ENCODE results near the gene S100A10. TPM values are rescaled to one million over a fixed set of nuclear protein-coding genes. Genes with fewer than 3 reads are reported as not detected.

The S100A10 gene
- total and polyA plus RNA-seq, 2 of the 4 experiments (the other 2 are of a cell fraction), result 86.0 to 277 TPM

DNA sequence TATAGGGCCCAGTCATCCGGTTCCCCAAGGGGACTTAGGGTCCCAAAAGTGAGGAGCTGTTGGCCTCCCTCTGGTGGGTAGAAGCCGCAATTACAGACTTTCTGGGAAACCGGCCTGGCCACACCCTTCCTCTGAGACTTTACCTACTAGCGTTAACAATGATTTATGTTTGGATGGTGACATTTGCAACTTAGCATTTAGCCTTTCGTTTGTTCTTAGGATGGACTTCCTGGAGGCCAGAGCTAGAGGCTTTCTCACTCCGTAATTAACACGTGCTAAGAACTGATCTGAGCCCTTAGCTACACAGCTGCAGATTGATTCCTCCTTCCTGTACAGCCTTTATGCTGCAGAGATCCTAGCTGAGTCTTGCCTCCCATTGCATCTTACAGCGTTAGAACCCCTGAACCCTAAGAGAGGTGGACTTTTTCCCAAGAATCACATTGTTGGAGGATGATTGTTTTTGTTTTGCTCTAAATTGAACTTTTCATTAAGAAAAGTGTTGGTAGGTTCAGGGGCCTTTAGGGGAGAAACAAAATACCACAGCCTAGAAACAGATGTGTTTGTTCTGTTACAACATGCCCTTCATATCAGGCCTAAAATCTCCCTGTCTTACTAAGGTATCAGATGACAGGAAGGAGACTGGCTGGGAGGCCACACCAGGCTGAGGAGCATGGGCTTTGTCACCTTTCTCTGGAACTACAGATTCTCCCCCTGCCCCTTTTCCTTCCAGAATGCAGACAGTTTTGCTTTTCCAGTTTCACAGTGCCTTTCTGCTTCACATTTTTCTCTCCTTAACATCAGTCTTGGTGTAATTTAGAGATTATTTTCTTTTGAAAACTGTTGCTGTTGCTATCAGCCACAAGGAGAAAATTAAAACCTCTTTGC lies 41.2 kb upstream of the S100A10 start:
- Histone ChIP-seq H3K9me3 (ENCODE audit: control insufficient read depth, insufficient read depth, low read length) (no peaks in the 10 kb centered on the region), H3K14ac (replicated peaks; ENCODE audit: low read depth, low read length) (peak overlapping the region; percentile 99), H2AFZ (replicated peaks; ENCODE audit: low read length, poor library complexity) (no peak overlapping the region), H3K79me1 (ENCODE audit: low read depth in 1 of 2, low read length in 2 of 2) (peaks cover 20 to 33% of the 10 kb centered on the region in 2 experiments), H4K8ac (ENCODE audit: low read depth in 2 of 2, low read length in 2 of 2) (peak overlapping the region; percentile 79 to 95), H3K4me1 (ENCODE audit: control insufficient read depth, insufficient read depth, low read length) (peaks cover 7% of the 10 kb centered on the region), H3K56ac (ENCODE audit: extremely low read depth, insufficient read depth, low read length) (peak overlapping the region; percentile 99), H4K91ac (ENCODE audit: insufficient read depth, low read depth, low read length) (peak overlapping the region; percentile 95), H2BK120ac (ENCODE audit: low read depth, low read length) (peak overlapping the region; percentile 15; the same call in 1 of the 2 replicates), H4K20me1 (ENCODE audit: insufficient read depth, low read length) (peaks cover 27% of the 10 kb centered on the region), H2AK9ac (replicated peaks; ENCODE audit: low read depth, low read length, poor library complexity) (peak overlapping the region; percentile 82), H2BK5ac (ENCODE audit: low read depth, low read length, poor library complexity, severe bottlenecking) (peak overlapping the region; percentile 90), H3K9ac (ENCODE audit: low read depth, low read length) (peak overlapping the region; percentile 98), H3K27ac (ENCODE audit: insufficient read depth, low read length) (peak overlapping the region; percentile 97), H3K23ac (ENCODE audit: low read depth, low read length) (peak overlapping the region; percentile 89), H2AK5ac (ENCODE audit: low read depth, low read length) (peak overlapping the region; percentile 45; the same call in 1 of the 2 replicates), H3K36me3 (ENCODE audit: control insufficient read depth, insufficient read depth, low read length) (peaks cover 25% of the 10 kb centered on the region), H3K4ac (ENCODE audit: low read depth, low read length) (peak overlapping the region; percentile 82), H4K5ac (ENCODE audit: low read depth, low read length) (peak overlapping the region; percentile 85), H3K4me3 (ENCODE audit: insufficient read depth, low read depth, low read length) (peak overlapping the region; percentile 77), H2BK20ac (ENCODE audit: low read depth, low read length) (no peak overlapping the region), H3K27me3 (ENCODE audit: control insufficient read depth, insufficient read depth, low read length) (peaks cover 3% of the 10 kb centered on the region), H3K4me2 (ENCODE audit: low read depth, low read length) (peak overlapping the region; percentile 96), H2BK15ac (ENCODE audit: low read depth, low read length) (peak overlapping the region; percentile 32; the same call in 1 of the 3 replicates), H3K18ac (ENCODE audit: low read depth, low read length) (peak overlapping the region; percentile 73), H3K9me1 (ENCODE audit: insufficient read depth, low read length) (peaks cover 3% of the 10 kb centered on the region; the same call in 1 of the 2 replicates)
- ChIA-PET POLR2A (ENCODE audit: unreplicated experiment) (interaction anchor here (0.6 to 1.5 kb wide), 2 partner anchors 13 to 1831 kb away, joined by 3 read pairs; no protein-coding TSS in a partner anchor), CTCF (interaction anchor here (1.0 to 1.4 kb wide), 3 partner anchors 11 to 18 kb away, joined by 3 to 5 read pairs (median 4); no protein-coding TSS in a partner anchor)
- DNase-seq, result peak; percentile 59
- 44% methylated on average over 3 of the region's 8 CpGs; no CpG with 5 or more reads in 1 of the 2 experiments for WGBS, 2 experiments (ENCODE audit: extremely low coverage in 2 of 2, insufficient read length in 1 of 2)
- no peak for TF ChIP-seq USF2 (IDR thresholded peaks at IDR 0.05; ENCODE audit: low read depth, low read length)
- TF ChIP-seq SMC3 (IDR thresholded peaks at IDR 0.05; ENCODE audit: low read depth, low read length), result peak; percentile 40; the same call in 1 of the 2 replicates
- TF ChIP-seq RCOR1 (IDR thresholded peaks at IDR 0.05; ENCODE audit: insufficient replicate concordance, low read length), result no peak
- TF ChIP-seq RAD21 (IDR thresholded peaks at IDR 0.05; ENCODE audit: low read length), result peak; percentile 38; the same call in 1 of the 2 replicates
- peak; percentile 60 for TF ChIP-seq CTCF (conservative IDR thresholded peaks at IDR 0.05; ENCODE audit: low read depth, low read length)
- in situ Hi-C loops (cut with MboI; ENCODE audit: low sequenced_read_pairs) (no loop called here), dilution Hi-C loops (cut with HindIII; ENCODE audit: low sequenced_read_pairs, unreplicated experiment) (no loop called here), intact Hi-C loops (cut with micrococcal nuclease) (no loop called here)
- ATAC-seq (ENCODE audit: low read depth), result peak; percentile 35
- BruUV-seq (replicated peaks), result no TSS peak

Data from IMR-90 (cell line).